Measurements from ENCODE around the gene GRID1.
"Not testable (repeated sequence)": the region's sequence is repeated elsewhere in the genome, so short reads cannot be mapped to it uniquely, and the experiment has no call there.

The GRID1 gene

GRCh38 chr10:86178401-86179152, 188.0 kb downstream of the GRID1 start:
- no peak for DNase-seq

- no peak for DNase-seq
Observed at GRCh38 chr10:86177537-86178155, 188.9 kb downstream of the GRID1 start.

GRCh38 chr10:86176850-86177536, 189.6 kb downstream of the GRID1 start:
- no peak for DNase-seq

DNA sequence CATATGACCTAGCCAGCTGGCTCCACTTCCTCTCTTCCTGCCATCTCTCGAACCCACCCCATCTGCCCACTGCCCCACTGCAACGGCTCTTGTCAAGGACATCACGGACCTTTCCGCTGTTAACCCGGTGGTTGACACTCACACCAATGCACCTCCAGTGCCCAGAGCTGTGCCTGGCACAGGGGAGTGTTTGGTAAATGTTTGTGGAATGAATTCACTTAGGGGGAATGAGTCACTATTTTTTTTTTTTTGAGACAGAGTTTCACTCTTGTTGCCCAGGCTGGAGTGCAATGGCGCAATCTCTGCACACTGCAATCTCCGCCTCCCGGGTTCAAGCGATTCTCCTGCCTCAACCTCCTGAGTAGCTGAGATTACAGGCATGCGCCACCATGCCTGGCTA, 191.1 kb downstream of the GRID1 start:
- not testable (repeated sequence) for DNase-seq

GRCh38 chr10:86172301-86172700, 194.3 kb downstream of the GRID1 start:
- no peak for DNase-seq

- no peak for DNase-seq
Observed at GRCh38 chr10:86170255-86171108, 196.1 kb downstream of the GRID1 start.

GRCh38 chr10:86169506-86170254, 196.9 kb downstream of the GRID1 start:
- no peak for DNase-seq

DNA sequence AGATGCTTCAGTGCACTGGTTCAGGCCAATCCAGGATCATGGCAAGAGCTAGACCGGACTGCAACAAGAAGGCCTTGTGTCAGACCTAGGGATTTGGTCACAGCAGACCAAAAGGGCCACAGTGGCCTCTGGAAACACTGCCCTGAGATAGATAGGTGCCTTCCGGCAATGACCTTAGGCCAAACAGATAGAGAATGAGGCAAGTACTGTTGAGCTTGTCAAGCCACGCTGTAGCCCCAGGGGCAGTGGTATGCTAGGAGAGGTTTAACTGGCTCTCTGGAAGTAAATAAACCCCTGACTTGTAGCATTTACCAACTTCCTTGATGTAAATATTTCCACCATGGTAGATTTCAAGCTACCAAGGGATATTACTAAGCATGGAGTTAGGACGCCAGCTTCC, 197.5 kb downstream of the GRID1 start:
- no peak for DNase-seq

DNA sequence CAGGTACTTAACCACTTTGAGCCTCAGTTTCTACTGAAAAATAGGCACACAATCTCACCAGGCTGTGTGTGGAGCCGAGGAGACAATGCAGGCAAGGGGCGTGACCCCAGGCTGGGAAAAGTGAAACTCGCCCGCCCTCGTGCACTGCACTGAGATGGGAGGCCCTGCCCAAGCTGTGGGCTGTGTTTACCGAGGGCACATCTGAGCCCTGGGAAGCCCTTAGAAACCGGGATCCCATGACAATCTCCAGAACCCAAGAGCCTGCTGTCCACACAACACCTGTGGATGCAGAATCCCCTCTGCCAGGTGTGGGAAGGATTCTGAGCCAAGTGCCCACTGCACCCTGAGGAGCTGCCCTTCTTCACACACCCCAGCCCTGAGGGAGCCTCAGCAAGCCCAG, 198.3 kb downstream of the GRID1 start:
- peak; percentile 32 for DNase-seq

GRCh38 chr10:86167762-86168128, 198.8 kb downstream of the GRID1 start:
- no peak for DNase-seq

GRCh38 chr10:86167121-86167761, 199.4 kb downstream of the GRID1 start:
- DNase-seq: no peak

- DNase-seq: no peak
Observed at GRCh38 chr10:86165666-86166065, 200.9 kb downstream of the GRID1 start.

GRCh38 chr10:86164960-86165630, 201.5 kb downstream of the GRID1 start:
- no peak for DNase-seq

- DNase-seq: no peak
Observed at GRCh38 chr10:86164174-86164774, 202.3 kb downstream of the GRID1 start.

- no peak for DNase-seq
Observed at GRCh38 chr10:86163522-86164173, 202.9 kb downstream of the GRID1 start.

DNA sequence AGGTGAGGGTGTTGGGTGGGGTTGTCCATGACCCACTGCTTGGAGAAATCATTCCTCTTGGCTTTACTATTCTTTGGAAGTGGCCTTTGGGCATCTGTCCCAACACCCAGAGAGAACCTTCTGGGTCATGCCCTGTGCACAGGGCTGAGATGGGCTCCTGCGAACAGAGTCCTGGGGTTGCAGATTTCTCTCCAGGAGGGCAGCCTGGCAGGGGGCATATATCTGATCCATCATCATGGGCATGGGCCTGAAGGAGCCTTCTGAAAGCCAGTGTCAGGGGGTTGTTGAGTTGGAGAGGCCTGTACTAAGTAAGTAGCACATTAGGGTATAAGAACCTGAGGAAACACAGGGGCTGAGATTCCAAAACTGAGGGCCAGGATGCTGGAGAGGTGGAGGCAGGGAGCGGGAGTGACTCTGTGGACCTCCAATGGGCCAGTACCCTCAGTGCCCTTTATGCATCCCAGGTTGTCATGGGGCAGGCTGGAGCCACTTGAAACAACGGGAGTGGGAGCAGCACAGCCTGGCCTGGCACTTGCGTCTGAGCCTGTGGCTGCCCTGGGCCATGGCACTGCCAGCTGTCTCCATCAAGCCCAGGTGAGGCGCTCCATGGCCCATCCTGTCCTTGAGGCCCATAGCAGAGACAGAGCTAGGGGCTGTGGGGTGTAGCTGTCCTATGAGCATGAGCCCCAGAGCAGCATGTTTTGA, 203.7 kb downstream of the GRID1 start:
- no peak for DNase-seq

GRCh38 chr10:86162036-86162435, 204.6 kb downstream of the GRID1 start:
- DNase-seq: no peak

DNA sequence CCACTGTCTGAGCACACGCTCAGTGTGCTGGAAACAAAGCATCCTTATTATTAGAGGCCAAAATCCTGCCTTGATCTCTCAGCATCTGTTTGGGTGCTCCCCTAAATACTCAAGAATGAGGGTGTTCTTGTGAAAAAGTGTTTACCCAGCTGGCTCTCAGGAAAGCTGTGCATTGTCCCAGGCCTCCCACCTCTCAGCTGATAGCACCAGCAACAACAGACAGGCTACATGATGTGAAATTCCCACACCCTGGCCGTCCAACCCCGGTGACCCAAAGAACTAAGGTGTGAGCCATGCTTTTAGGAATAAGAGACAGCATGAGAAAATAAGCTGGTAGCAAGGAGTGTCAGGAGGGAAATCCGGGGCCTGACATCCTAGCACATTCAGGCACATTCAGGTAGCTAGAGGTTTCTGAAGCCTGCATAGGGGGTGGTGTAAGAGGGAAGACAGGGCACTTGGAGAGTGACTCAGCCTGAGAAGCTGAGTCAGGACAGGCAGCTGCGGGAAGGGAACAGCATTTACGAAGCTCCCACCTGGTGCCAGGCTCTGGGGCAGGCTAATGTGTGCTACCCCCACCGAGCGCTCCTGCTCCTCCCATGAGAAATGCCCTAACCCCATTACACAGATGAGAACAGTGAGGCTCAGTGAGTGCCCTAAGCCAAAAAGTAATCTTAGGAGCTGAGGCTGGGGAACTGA, 205.6 kb downstream of the GRID1 start:
- no peak for DNase-seq

DNA sequence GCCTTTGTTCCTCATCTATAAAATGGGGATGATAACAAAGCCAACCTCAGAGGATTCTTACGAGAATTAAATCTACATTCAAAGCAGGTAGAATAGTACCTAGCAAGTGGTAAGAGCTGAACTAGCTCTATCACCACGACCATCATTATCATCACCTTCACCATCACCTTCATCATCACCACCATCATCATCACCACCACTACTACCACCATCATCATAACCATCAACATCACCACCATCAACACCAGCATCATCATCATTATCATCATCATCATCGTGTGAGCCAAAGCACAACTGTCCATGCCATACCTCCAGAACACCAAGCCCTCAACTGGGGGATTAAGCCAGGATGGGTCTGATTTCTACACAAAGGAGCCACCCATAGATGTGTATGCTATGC, 206.8 kb downstream of the GRID1 start:
- DNase-seq: no peak

Data from NCI-H510A treated with DMSO at 0.1 percent for 48 hours (cell line).